Caco-2 (cell line): ENCODE results near the gene MED31. TPM values are rescaled to one million over a fixed set of nuclear protein-coding genes. Genes with fewer than 3 reads are reported as not detected.

Experiments used
- BruUV-seq: library from RNA; stranded (reverse); fragments of 400-500 nt; replicated peaks from 2 replicates; lab custom pipeline; 2021; lab: Mats Ljungman, UMichigan
- CTCF ChIA-PET: fragments of 300-600 bp; sonication (Branson Sonifier 250); formaldehyde crosslinking; loops from one replicate; lab custom pipeline; 2022; ENCODE audit warnings: antibody characterized with exemption; lab: Charles Lee
- POLR2A ChIA-PET: fragments of 300-600 bp; sonication (Branson Sonifier 250); formaldehyde crosslinking; loops from one replicate; lab custom pipeline; 2022; ENCODE audit warnings: antibody characterized with exemption; lab: Charles Lee
- DNase-seq, 2 experiments: peaks; one replicate each; pipeline versions ENCODE4 v3.0.0 to v3.0.0-alpha.2; 2020 to 2022
- H3K27me3 ChIP-seq: replicated peaks from 2 replicates; pipeline ENCODE4 v1.6.0; 2011; ENCODE audit warnings: low read length; ENCODE audit not compliant: control insufficient read depth, insufficient read depth
- H3K36me3 ChIP-seq: 2 replicates; pipeline ENCODE4 v1.5.1; 2011; ENCODE audit warnings: low read length; ENCODE audit not compliant: control insufficient read depth, insufficient read depth
- H3K4me1 ChIP-seq: fragments of 250-450 bp; sonication (Bioruptor Pico); 2 replicates; pipeline ENCODE4 v1.5.1; 2020; ENCODE audit warnings: mild to moderate bottlenecking
- H3K4me3 ChIP-seq: 2 replicates; pipeline ENCODE4 v1.5.1; 2011; ENCODE audit warnings: low read depth, mild to moderate bottlenecking, control low read depth, low read length
- H3K9me3 ChIP-seq: fragments of 250-450 bp; sonication (Bioruptor Pico); 2 replicates; pipeline ENCODE4 v1.5.1; 2020; ENCODE audit warnings: mild to moderate bottlenecking, moderate library complexity
- H3K27ac Mint-ChIP-seq: one replicate; pipeline ENCODE4 v1.8.0; 2022; ENCODE audit warnings: mixed read lengths; ENCODE audit not compliant: unreplicated experiment
- H3K27me3 Mint-ChIP-seq: one replicate; pipeline ENCODE4 v1.8.0; 2022; ENCODE audit warnings: mixed read lengths; ENCODE audit not compliant: insufficient read depth, unreplicated experiment
- H3K36me3 Mint-ChIP-seq: one replicate; pipeline ENCODE4 v1.8.0; 2022; ENCODE audit warnings: mild to moderate bottlenecking, mixed read lengths; ENCODE audit not compliant: insufficient read depth, unreplicated experiment
- H3K4me1 Mint-ChIP-seq: one replicate; pipeline ENCODE4 v1.8.0; 2022; ENCODE audit warnings: low read depth, mixed read lengths; ENCODE audit not compliant: unreplicated experiment
- H3K4me3 Mint-ChIP-seq: one replicate; pipeline ENCODE4 v1.8.0; 2022; ENCODE audit warnings: mild to moderate bottlenecking, moderate library complexity, mixed read lengths; ENCODE audit not compliant: unreplicated experiment
- H3K9me3 Mint-ChIP-seq: one replicate; pipeline ENCODE4 v1.8.0; 2022; ENCODE audit warnings: mixed read lengths; ENCODE audit not compliant: unreplicated experiment
- CTCF ChIP-seq, 2 experiments: fragments of 200-600 bp in 1 of 2; IDR thresholded peaks; 1 replicate in 1 of 2; 2 replicates in 1 of 2; pipeline versions ENCODE4 v1.5.1 to v1.8.0; 2011 to 2022; ENCODE audit warnings: antibody characterized with exemption in 1 of 2, control low read depth in 1 of 2, inconsistent platforms in 1 of 2, low read depth in 1 of 2, low read length in 1 of 2, mild to moderate bottlenecking in 1 of 2, moderate library complexity in 1 of 2; ENCODE audit not compliant: insufficient read depth in 1 of 2, severe bottlenecking in 1 of 2, unreplicated experiment in 1 of 2
- intact Hi-C: fragments of 100-400 bp; cut with micrococcal nuclease; formaldehyde crosslinking; loops from one replicate; pipeline ENCODE4 v1.10.0; 2022; ENCODE audit not compliant: unreplicated experiment
- total RNA-seq: library from RNA; stranded (reverse); gene quantifications from 2 replicates; pipeline ENCODE4 v1.2.3, GENCODE V29; 2022

Gene MED31
- total RNA-seq, 1 experiment from 2014 or later: 9.5 TPM

- intact Hi-C loops: no loop called here
- Mint-ChIP-seq H3K4me1 (no peaks in the 10 kb centered on the region), H3K27ac (no peak overlapping the region), H3K9me3 (no peaks in the 10 kb centered on the region), H3K4me3 (no peak overlapping the region), H3K27me3 (no peaks in the 10 kb centered on the region), H3K36me3 (no peaks in the 10 kb centered on the region)
- ChIA-PET POLR2A (no interaction called here), CTCF (no interaction called here)
- no peaks in the 10 kb centered on the region for H3K9me3 ChIP-seq
- no peaks in the 10 kb centered on the region for H3K36me3 ChIP-seq
- BruUV-seq: no TSS peak
- no peak overlapping the region for H3K4me3 ChIP-seq
- H3K27me3 ChIP-seq: no peaks in the 10 kb centered on the region
- TF ChIP-seq CTCF (IDR thresholded peaks at IDR 0.05; ENCODE audit: insufficient read depth in 1 of 2, low read depth in 1 of 2, low read length in 1 of 2, severe bottlenecking in 1 of 2, unreplicated experiment in 1 of 2): no peak
- no peak for DNase-seq
- no peaks in the 10 kb centered on the region for H3K4me1 ChIP-seq
Observed at GRCh38 chr17:6626616-6627015, 24.8 kb downstream of the MED31 start.

- Mint-ChIP-seq H3K9me3 (no peaks in the 10 kb centered on the region), H3K27ac (no peak overlapping the region), H3K4me3 (no peak overlapping the region), H3K27me3 (no peaks in the 10 kb centered on the region), H3K4me1 (no peaks in the 10 kb centered on the region), H3K36me3 (no peaks in the 10 kb centered on the region)
- Histone ChIP-seq H3K4me1 (no peaks in the 10 kb centered on the region), H3K27me3 (no peaks in the 10 kb centered on the region), H3K36me3 (no peaks in the 10 kb centered on the region), H3K4me3 (no peak overlapping the region), H3K9me3 (no peaks in the 10 kb centered on the region)
- ChIA-PET POLR2A (no interaction called here), CTCF (no interaction called here)
- no peak for DNase-seq
- intact Hi-C loops: no loop called here
- no peak for TF ChIP-seq CTCF (IDR thresholded peaks at IDR 0.05; ENCODE audit: insufficient read depth in 1 of 2, low read depth in 1 of 2, low read length in 1 of 2, severe bottlenecking in 1 of 2, unreplicated experiment in 1 of 2)
- no TSS peak for BruUV-seq
Observed at GRCh38 chr17:6623941-6624340, 27.5 kb downstream of the MED31 start.

- DNase-seq: no peak
- TF ChIP-seq CTCF (IDR thresholded peaks at IDR 0.05; ENCODE audit: insufficient read depth in 1 of 2, low read depth in 1 of 2, low read length in 1 of 2, severe bottlenecking in 1 of 2, unreplicated experiment in 1 of 2): no peak
- H3K27me3 ChIP-seq: no peaks in the 10 kb centered on the region
- Mint-ChIP-seq H3K4me3 (no peak overlapping the region), H3K27ac (no peak overlapping the region), H3K27me3 (no peaks in the 10 kb centered on the region), H3K36me3 (peaks cover 6% of the 10 kb centered on the region), H3K9me3 (no peaks in the 10 kb centered on the region), H3K4me1 (no peaks in the 10 kb centered on the region)
- H3K4me3 ChIP-seq: no peak overlapping the region
- intact Hi-C loops: no loop called here
- H3K9me3 ChIP-seq: no peaks in the 10 kb centered on the region
- H3K36me3 ChIP-seq: no peaks in the 10 kb centered on the region
- ChIA-PET CTCF (no interaction called here), POLR2A (no interaction called here)
- no TSS peak for BruUV-seq
- H3K4me1 ChIP-seq: no peaks in the 10 kb centered on the region
Observed at GRCh38 chr17:6611231-6611630, 40.2 kb downstream of the MED31 start.
